ENCODE measurements around the gene PCNX1. TPM values are rescaled to one million over a fixed set of nuclear protein-coding genes. Genes with fewer than 3 reads are reported as not detected.

Gene PCNX1
- total and polyA plus RNA-seq, 9 of the 15 experiments (the other 6 are each of a cell fraction or from before 2014, with no cell fraction given), result 0.30 to 4.5 (median 2.3) TPM

GRCh38 chr14:70882776-70883492, 24.3 kb upstream of the PCNX1 start (continued):
- TF ChIP-seq PATZ1 (CRISPR knock-in tag; IDR thresholded peaks at IDR 0.05; ENCODE audit: borderline replicate concordance) (no peak), ZNF75A (CRISPR knock-in tag; IDR thresholded peaks at IDR 0.05) (no peak), ATF7 (IDR thresholded peaks at IDR 0.05) (0 out of 2 replicates have a peak, but pooled peaks have one; percentile 18), ZNF589 (CRISPR knock-in tag; IDR thresholded peaks at IDR 0.05; ENCODE audit: low read depth) (peak; percentile 50; the same call in 1 of the 2 replicates), TFE3 (CRISPR knock-in tag; IDR thresholded peaks at IDR 0.05) (no peak), CTCFL (IDR thresholded peaks at IDR 0.05; ENCODE audit: borderline replicate concordance, insufficient read depth, low read depth, low read length, poor library complexity, severe bottlenecking) (no peak), GABPA (tag; conservative IDR thresholded peaks at IDR 0.05; ENCODE audit: low read depth) (peak; percentile 76), NCOA6 (IDR thresholded peaks at IDR 0.05) (no peak), TEAD1 (CRISPR knock-in tag; IDR thresholded peaks at IDR 0.05) (no peak), EHMT2 (IDR thresholded peaks at IDR 0.05) (no peak), CEBPG (CRISPR knock-in tag; IDR thresholded peaks at IDR 0.05) (no peak), CEBPG (tag; conservative IDR thresholded peaks at IDR 0.05 in 1 of 2, IDR thresholded peaks at IDR 0.05 in 1 of 2) (peak in 1 of 2 experiments; percentile 62; a peak in 2 of 4 replicates), ZBTB43 (CRISPR knock-in tag; IDR thresholded peaks at IDR 0.05) (no peak), NCOR1 (IDR thresholded peaks at IDR 0.05) (no peak)
- TF ChIP-seq, protein P1, sequence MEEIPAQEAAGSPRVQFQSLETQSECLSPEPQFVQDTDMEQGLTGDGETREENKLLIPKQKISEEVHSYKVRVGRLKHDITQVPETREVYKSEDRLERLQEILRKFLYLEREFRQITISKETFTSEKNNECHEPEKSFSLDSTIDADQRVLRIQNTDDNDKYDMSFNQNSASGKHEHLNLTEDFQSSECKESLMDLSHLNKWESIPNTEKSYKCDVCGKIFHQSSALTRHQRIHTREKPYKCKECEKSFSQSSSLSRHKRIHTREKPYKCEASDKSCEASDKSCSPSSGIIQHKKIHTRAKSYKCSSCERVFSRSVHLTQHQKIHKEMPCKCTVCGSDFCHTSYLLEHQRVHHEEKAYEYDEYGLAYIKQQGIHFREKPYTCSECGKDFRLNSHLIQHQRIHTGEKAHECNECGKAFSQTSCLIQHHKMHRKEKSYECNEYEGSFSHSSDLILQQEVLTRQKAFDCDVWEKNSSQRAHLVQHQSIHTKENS (CRISPR knock-in tag; IDR thresholded peaks at IDR 0.05), result no peak
